Forelimb muscle (tissue), 1 donor: ENCODE measurements around the gene PHLPP1. TPM values are rescaled to one million over a fixed set of nuclear protein-coding genes. Genes with fewer than 3 reads are reported as not detected.
"Not testable (repeated sequence)": the region's sequence is repeated elsewhere in the genome, so short reads cannot be mapped to it uniquely, and the experiment has no call there.

Experiments
- DNase-seq: peaks from one replicate; pipeline ENCODE4 v3.0.0-alpha.2; 2013; ENCODE audit warnings: low read depth
- polyA plus RNA-seq: library from polyadenylated mRNA; unstranded; fragments of 120-200 nt; gene quantifications from one replicate; pipeline ENCODE4 v1.2.1, GENCODE V29; 2013; ENCODE audit not compliant: insufficient read length

Gene PHLPP1
- polyA plus RNA-seq, 1 donor = 7.3 TPM

GRCh38 chr18:62717169-62717924, 2.0 kb downstream of the PHLPP1 start:
- no peak for DNase-seq

GRCh38 chr18:62717925-62718800, 2.8 kb downstream of the PHLPP1 start:
- DNase-seq = no peak

GRCh38 chr18:62720048-62720447, 4.7 kb downstream of the PHLPP1 start:
- DNase-seq = no peak

GRCh38 chr18:62720766-62721613, 5.6 kb downstream of the PHLPP1 start:
- DNase-seq = no peak

- DNase-seq = no peak
Observed at GRCh38 chr18:62721839-62722795, 6.8 kb downstream of the PHLPP1 start.

GRCh38 chr18:62723666-62724281, 8.4 kb downstream of the PHLPP1 start:
- DNase-seq = no peak

- DNase-seq = no peak
Observed at GRCh38 chr18:62725896-62726295, 10.6 kb downstream of the PHLPP1 start.

GRCh38 chr18:62728254-62728653, 12.9 kb downstream of the PHLPP1 start:
- DNase-seq = no peak

GRCh38 chr18:62729487-62730386, 14.4 kb downstream of the PHLPP1 start:
- no peak for DNase-seq

- no peak for DNase-seq
Observed at GRCh38 chr18:62730941-62731340, 15.6 kb downstream of the PHLPP1 start.

GRCh38 chr18:62732617-62733016, 17.3 kb downstream of the PHLPP1 start:
- DNase-seq = no peak

- DNase-seq = no peak
Observed at GRCh38 chr18:62734290-62734689, 18.9 kb downstream of the PHLPP1 start.

GRCh38 chr18:62735387-62735786, 20.0 kb downstream of the PHLPP1 start:
- DNase-seq = no peak

- no peak for DNase-seq
Observed at GRCh38 chr18:62736077-62736855, 20.9 kb downstream of the PHLPP1 start.

- no peak for DNase-seq
Observed at GRCh38 chr18:62737241-62737873, 22.0 kb downstream of the PHLPP1 start.

- no peak for DNase-seq
Observed at GRCh38 chr18:62738639-62739038, 23.3 kb downstream of the PHLPP1 start.

- no peak for DNase-seq
Observed at GRCh38 chr18:62739911-62740310, 24.6 kb downstream of the PHLPP1 start.

GRCh38 chr18:62740650-62741049, 25.3 kb downstream of the PHLPP1 start:
- DNase-seq = not testable (repeated sequence)
